HL-60 (cell line): ENCODE results near the gene PFKFB1.

ENCODE experiments used
- DNase-seq, 2 experiments: peaks; one replicate each; pipeline ENCODE4 v3.0.0-alpha.2; 2010 to 2020; ENCODE audit warnings: low read depth in 1 of 2, low spot score in 1 of 2
- H3K27ac ChIP-seq: fragments of 250-450 bp; sonication (Bioruptor Pico); replicated peaks from 2 replicates; pipeline ENCODE4 v1.5.1; 2020; ENCODE audit warnings: mild to moderate bottlenecking, moderate library complexity
- H3K27me3 ChIP-seq: fragments of 250-450 bp; sonication (Bioruptor Pico); 2 replicates; pipeline ENCODE4 v1.5.1; 2021; ENCODE audit warnings: mild to moderate bottlenecking, moderate library complexity; ENCODE audit not compliant: insufficient read depth, poor library complexity, severe bottlenecking
- H3K4me3 ChIP-seq: replicated peaks from 2 replicates; pipeline ENCODE4 v1.5.1; 2011; ENCODE audit warnings: mild to moderate bottlenecking, control low read depth, low read length; ENCODE audit not compliant: insufficient read depth
- GABPA ChIP-seq: IDR thresholded peaks from 2 replicates; pipeline ENCODE4 v1.6.1; 2012; ENCODE audit warnings: low read depth
- POLR2AphosphoS5 ChIP-seq: IDR thresholded peaks from 2 replicates; pipeline ENCODE4 v1.6.1; 2012; ENCODE audit warnings: low read depth
- SPI1 ChIP-seq: IDR thresholded peaks from 2 replicates; pipeline ENCODE4 v1.6.1; 2012; ENCODE audit warnings: low read depth, mild to moderate bottlenecking, borderline replicate concordance
- TF ChIP-seq, protein P1 (sequence below): IDR thresholded peaks from one replicate; pipeline ENCODE4 v1.5.1; 2011; ENCODE audit warnings: low read length, control low read depth, inconsistent platforms; ENCODE audit not compliant: insufficient read depth
- TF ChIP-seq, protein P2 (sequence below): IDR thresholded peaks from 2 replicates; pipeline ENCODE4 v1.6.1; 2012; ENCODE audit warnings: low read depth; ENCODE audit not compliant: insufficient replicate concordance

Gene PFKFB1

DNA sequence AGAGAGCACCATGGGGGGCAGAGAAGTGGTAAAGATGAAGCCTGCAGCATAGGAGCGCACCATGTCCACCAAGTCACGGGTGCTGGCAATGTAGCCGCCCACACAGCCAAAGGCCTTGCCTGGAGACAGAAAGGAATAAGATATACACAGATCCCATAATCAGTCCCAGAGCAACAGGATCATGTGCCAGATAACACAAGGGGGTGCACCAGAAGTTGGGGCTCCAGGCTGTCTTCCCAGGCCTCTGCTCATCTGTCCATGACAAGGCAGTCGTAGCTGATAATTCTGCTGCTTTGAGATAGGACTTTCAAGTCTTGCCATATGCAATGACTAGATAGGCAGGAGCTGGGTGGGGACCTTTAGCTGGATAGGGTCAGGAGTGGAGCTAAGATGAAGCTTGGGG lies 20.9 kb upstream of the PFKFB1 start:
- DNase-seq: no peak
- TF ChIP-seq, protein P1, sequence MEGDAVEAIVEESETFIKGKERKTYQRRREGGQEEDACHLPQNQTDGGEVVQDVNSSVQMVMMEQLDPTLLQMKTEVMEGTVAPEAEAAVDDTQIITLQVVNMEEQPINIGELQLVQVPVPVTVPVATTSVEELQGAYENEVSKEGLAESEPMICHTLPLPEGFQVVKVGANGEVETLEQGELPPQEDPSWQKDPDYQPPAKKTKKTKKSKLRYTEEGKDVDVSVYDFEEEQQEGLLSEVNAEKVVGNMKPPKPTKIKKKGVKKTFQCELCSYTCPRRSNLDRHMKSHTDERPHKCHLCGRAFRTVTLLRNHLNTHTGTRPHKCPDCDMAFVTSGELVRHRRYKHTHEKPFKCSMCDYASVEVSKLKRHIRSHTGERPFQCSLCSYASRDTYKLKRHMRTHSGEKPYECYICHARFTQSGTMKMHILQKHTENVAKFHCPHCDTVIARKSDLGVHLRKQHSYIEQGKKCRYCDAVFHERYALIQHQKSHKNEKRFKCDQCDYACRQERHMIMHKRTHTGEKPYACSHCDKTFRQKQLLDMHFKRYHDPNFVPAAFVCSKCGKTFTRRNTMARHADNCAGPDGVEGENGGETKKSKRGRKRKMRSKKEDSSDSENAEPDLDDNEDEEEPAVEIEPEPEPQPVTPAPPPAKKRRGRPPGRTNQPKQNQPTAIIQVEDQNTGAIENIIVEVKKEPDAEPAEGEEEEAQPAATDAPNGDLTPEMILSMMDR: no peak
- TF ChIP-seq, protein P2, sequence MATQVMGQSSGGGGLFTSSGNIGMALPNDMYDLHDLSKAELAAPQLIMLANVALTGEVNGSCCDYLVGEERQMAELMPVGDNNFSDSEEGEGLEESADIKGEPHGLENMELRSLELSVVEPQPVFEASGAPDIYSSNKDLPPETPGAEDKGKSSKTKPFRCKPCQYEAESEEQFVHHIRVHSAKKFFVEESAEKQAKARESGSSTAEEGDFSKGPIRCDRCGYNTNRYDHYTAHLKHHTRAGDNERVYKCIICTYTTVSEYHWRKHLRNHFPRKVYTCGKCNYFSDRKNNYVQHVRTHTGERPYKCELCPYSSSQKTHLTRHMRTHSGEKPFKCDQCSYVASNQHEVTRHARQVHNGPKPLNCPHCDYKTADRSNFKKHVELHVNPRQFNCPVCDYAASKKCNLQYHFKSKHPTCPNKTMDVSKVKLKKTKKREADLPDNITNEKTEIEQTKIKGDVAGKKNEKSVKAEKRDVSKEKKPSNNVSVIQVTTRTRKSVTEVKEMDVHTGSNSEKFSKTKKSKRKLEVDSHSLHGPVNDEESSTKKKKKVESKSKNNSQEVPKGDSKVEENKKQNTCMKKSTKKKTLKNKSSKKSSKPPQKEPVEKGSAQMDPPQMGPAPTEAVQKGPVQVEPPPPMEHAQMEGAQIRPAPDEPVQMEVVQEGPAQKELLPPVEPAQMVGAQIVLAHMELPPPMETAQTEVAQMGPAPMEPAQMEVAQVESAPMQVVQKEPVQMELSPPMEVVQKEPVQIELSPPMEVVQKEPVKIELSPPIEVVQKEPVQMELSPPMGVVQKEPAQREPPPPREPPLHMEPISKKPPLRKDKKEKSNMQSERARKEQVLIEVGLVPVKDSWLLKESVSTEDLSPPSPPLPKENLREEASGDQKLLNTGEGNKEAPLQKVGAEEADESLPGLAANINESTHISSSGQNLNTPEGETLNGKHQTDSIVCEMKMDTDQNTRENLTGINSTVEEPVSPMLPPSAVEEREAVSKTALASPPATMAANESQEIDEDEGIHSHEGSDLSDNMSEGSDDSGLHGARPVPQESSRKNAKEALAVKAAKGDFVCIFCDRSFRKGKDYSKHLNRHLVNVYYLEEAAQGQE: no peak
- TF ChIP-seq SPI1: no peak
- no peak for TF ChIP-seq GABPA
- TF ChIP-seq POLR2AphosphoS5: no peak
- Histone ChIP-seq H3K27me3 (no peaks in the 10 kb centered on the region), H3K4me3 (no peak overlapping the region), H3K27ac (no peak overlapping the region)

DNA sequence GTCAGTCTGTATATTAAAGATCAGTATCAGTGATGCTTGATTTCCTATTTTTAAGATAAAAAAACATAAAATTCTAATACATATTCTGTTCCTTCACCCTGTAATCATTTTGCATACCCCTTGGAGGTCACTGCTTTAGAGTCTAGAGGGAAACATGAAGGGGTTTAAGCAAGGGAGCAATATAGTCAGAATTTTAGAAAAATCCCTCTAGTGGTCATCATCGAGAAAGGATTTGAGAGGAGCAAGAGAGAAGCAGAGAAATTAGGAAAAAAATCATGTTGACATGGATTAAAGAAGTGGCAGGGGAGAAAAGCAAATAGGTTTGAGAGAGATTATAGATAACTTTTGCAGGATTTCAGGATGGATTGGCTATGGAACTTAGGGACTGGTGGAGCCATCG lies 17.3 kb upstream of the PFKFB1 start:
- no peak overlapping the region for H3K4me3 ChIP-seq
- no peak overlapping the region for H3K27ac ChIP-seq
- TF ChIP-seq, protein P1: no peak
- TF ChIP-seq GABPA: no peak
- no peak for TF ChIP-seq SPI1
- TF ChIP-seq, protein P2: no peak
- TF ChIP-seq POLR2AphosphoS5: no peak
- no peak for DNase-seq
- no peaks in the 10 kb centered on the region for H3K27me3 ChIP-seq

DNA sequence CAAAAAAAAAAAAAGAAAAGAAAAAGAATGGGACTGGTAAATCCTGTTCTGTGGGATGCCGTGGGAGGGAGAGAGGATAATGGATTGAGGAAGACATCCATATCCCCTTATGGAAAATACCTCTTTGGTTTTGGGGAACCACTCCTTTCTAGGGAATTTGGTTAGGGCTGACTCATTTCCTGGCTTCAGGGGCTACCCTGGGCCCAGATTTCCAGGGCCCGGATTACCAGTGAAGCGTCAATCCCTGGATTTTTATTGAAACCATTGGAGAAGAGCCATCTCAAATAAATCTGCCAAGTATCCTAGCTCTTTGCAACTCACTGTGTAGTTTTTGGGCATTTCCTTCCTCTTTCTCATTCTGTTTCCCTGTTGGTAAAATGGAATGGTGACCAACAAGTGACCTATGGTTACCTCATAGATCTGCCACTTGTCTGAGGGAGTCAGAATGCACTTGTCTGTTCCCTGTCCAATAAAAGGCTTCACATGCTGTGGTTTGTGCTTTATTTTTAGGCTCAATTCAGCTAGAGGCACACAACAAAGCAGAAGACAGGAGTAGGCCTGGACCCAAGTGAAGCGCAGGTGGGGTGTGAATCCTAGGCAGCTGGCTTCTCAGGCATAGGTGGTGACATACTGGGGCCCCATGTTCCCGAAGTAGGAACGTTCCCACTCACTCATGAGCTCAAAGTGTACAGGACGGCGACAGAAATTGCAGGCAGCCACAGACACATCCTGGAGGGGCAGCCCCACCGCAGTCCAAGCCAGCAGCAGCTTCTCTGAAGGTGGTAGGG lies 14.8 kb upstream of the PFKFB1 start:
- no peak overlapping the region for H3K4me3 ChIP-seq
- peak in 1 of 2 experiments; percentile 24 for DNase-seq
- H3K27ac ChIP-seq: no peak overlapping the region
- no peak for TF ChIP-seq GABPA
- TF ChIP-seq, protein P1: no peak
- TF ChIP-seq POLR2AphosphoS5: no peak; the same call in 1 of the 2 replicates
- TF ChIP-seq, protein P2: no peak
- no peak for TF ChIP-seq SPI1
- no peaks in the 10 kb centered on the region for H3K27me3 ChIP-seq
